Hepatocyte (in vitro differentiated cells): Measurements from ENCODE around the gene CST7.

Source experiments
- EZH2 ChIP-seq: fragments of 200-600 bp; sonication (generic); IDR thresholded peaks from 2 replicates; pipeline ENCODE4 v1.6.1; 2016; ENCODE audit warnings: antibody characterized with exemption, mild to moderate bottlenecking, borderline replicate concordance
- TF ChIP-seq, protein P1 (sequence below): fragments of 200-600 bp; sonication (generic); IDR thresholded peaks from 2 replicates; pipeline ENCODE4 v1.5.1; 2016; ENCODE audit warnings: antibody characterized with exemption, mild to moderate bottlenecking; ENCODE audit not compliant: poor library complexity

DNA sequence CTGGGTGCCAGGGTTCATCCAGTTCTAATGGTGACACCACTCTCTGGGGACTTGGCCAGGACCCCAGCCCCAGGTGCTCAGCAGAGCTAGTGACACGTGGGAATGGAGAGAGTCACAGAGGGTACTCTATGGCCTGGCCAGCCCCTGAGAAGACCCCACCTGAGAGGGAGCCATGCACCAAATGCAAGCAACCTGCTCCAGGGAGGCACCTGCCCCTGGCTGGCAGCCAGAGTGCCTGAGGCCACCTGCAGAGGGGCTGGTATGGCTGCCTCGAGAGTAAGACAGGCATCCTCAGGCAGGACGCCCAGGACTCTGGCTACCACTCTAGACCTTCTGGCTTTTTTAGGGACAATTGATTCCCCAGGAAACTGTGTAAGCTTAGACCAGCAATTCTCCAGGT lies 38.6 kb upstream of the CST7 start:
- TF ChIP-seq, protein P1, sequence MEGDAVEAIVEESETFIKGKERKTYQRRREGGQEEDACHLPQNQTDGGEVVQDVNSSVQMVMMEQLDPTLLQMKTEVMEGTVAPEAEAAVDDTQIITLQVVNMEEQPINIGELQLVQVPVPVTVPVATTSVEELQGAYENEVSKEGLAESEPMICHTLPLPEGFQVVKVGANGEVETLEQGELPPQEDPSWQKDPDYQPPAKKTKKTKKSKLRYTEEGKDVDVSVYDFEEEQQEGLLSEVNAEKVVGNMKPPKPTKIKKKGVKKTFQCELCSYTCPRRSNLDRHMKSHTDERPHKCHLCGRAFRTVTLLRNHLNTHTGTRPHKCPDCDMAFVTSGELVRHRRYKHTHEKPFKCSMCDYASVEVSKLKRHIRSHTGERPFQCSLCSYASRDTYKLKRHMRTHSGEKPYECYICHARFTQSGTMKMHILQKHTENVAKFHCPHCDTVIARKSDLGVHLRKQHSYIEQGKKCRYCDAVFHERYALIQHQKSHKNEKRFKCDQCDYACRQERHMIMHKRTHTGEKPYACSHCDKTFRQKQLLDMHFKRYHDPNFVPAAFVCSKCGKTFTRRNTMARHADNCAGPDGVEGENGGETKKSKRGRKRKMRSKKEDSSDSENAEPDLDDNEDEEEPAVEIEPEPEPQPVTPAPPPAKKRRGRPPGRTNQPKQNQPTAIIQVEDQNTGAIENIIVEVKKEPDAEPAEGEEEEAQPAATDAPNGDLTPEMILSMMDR, result no peak
- no peak for TF ChIP-seq EZH2
